GM12878 (cell line): ENCODE results near the gene LMF2. TPM values are rescaled to one million over a fixed set of nuclear protein-coding genes. Genes with fewer than 3 reads are reported as not detected.
A peak's percentile ranks its signal among the peaks of the same experiment; 100 is the strongest.

Source experiments
- BCLAF1 ChIP-seq: fragments of 450-650 bp; IDR thresholded peaks from 2 replicates; pipeline ENCODE4 v1.6.1; 2017; ENCODE audit warnings: antibody characterized with exemption, mild to moderate bottlenecking, moderate library complexity
- CREM ChIP-seq: IDR thresholded peaks from 2 replicates; pipeline ENCODE4 v1.6.1; 2014; ENCODE audit warnings: antibody characterized with exemption, low read depth
- EGR1 ChIP-seq, 2 experiments: IDR thresholded peaks; 1 replicate in 1 of 2; 2 replicates in 1 of 2; pipeline ENCODE4 v1.6.1; 2011 to 2012; ENCODE audit warnings: low read depth in 2 of 2, low read length in 2 of 2, borderline replicate concordance in 1 of 2, mild to moderate bottlenecking in 1 of 2, moderate library complexity in 1 of 2
- EP300 ChIP-seq, 2 experiments: fragments of 150-350 bp in 1 of 2; IDR thresholded peaks; 2 replicates each; pipeline ENCODE4 v1.6.1; 2011 to 2012; ENCODE audit warnings: low read depth in 2 of 2, low read length in 2 of 2, borderline replicate concordance in 1 of 2, improper control_type of control experiment in 1 of 2, inconsistent platforms in 1 of 2; ENCODE audit not compliant: control insufficient read depth in 1 of 2
- RAD21 ChIP-seq: IDR thresholded peaks from 2 replicates; pipeline ENCODE4 v1.6.1; 2011; ENCODE audit warnings: mild to moderate bottlenecking, low read depth, low read length, moderate library complexity; ENCODE audit not compliant: insufficient read depth
- STAT1 ChIP-seq: fragments of 450-650 bp; conservative IDR thresholded peaks from 2 replicates; pipeline ENCODE4 v1.6.1; 2014; ENCODE audit warnings: antibody characterized with exemption, mild to moderate bottlenecking
- SUZ12 ChIP-seq: fragments of 200-600 bp; sonication (generic); IDR thresholded peaks from one replicate; pipeline ENCODE4 v1.6.1; 2018; ENCODE audit warnings: antibody characterized with exemption, mild to moderate bottlenecking; ENCODE audit not compliant: unreplicated experiment
- WRNIP1 ChIP-seq: IDR thresholded peaks from 2 replicates; pipeline ENCODE4 v1.6.1; 2011; ENCODE audit warnings: low read depth, low read length, improper control_type of control experiment, borderline replicate concordance
- ZNF217 ChIP-seq: fragments of 450-650 bp; IDR thresholded peaks from 2 replicates; pipeline ENCODE4 v1.6.1; 2017; ENCODE audit warnings: antibody characterized with exemption, mild to moderate bottlenecking
- ZNF622 ChIP-seq: fragments of 450-650 bp; IDR thresholded peaks from 2 replicates; pipeline ENCODE4 v1.6.1; 2017; ENCODE audit warnings: mild to moderate bottlenecking, inconsistent platforms
- ZZZ3 ChIP-seq: IDR thresholded peaks from 2 replicates; pipeline ENCODE4 v1.6.1; 2011; ENCODE audit warnings: low read depth; ENCODE audit not compliant: control insufficient read depth, insufficient read length
- polyA plus RNA-seq, 11 experiments: library from polyadenylated mRNA; depleted of rRNA in 4 of 11; unstranded in 6 of 11; stranded (reverse) in 5 of 11; fragments of >200 nt; fragmentation: Nextera tagmentation in 4 of 11; fragmentation: Illumina TruSeq in 1 of 11; extraction: Ambion mirVana in 4 of 11; extraction: Trizol in 1 of 11; gene quantifications; 1 replicate in 1 of 11; 2 replicates in 10 of 11; pipeline versions ENCODE4 v1.2.1 to v1.2.3, GENCODE V29; 2011 to 2016; ENCODE audit warnings: inconsistent platforms in 2 of 11, missing spikeins in 2 of 11, low read depth in 1 of 11
- total RNA-seq, 4 experiments: library from RNA; depleted of rRNA in 3 of 4; stranded (reverse); fragments of >200 nt in 3 of 4; fragmentation: Illumina TruSeq in 1 of 4; extraction: Trizol in 1 of 4; gene quantifications; 2 replicates each; pipeline versions ENCODE4 v1.2.1 to v1.2.3, GENCODE V29; 2013 to 2021

LMF2 gene
- total and polyA plus RNA-seq, 10 of the 15 experiments (the other 5 are each of a cell fraction or from before 2014, with no cell fraction given) = 0.08 to 57.5 (median 21.2) TPM

GRCh38 chr22:50507991-50508884 lies 736 bp upstream of the LMF2 start, which contains the start of gene NCAPH2 (continued):
- TF ChIP-seq RAD21 = peak; percentile 16; the same call in 1 of the 2 replicates
- no peak for TF ChIP-seq EP300 (IDR thresholded peaks at IDR 0.05; ENCODE audit: borderline replicate concordance in 1 of 2, control insufficient read depth in 1 of 2, low read depth in 2 of 2, low read length in 2 of 2)
- TF ChIP-seq STAT1 = no peak
- no peak for TF ChIP-seq ZZZ3
- no peak for TF ChIP-seq WRNIP1
- peak; percentile 30 to 93 for TF ChIP-seq EGR1 (IDR thresholded peaks at IDR 0.05; ENCODE audit: borderline replicate concordance in 1 of 2, low read depth in 2 of 2, low read length in 2 of 2)
- TF ChIP-seq BCLAF1 = no peak
- TF ChIP-seq ZNF622 = no peak
- TF ChIP-seq SUZ12 = no peak
- peak; percentile 99 for TF ChIP-seq CREM
- TF ChIP-seq ZNF217 = no peak
